ENCODE data around the gene SYNDIG1.

DNA sequence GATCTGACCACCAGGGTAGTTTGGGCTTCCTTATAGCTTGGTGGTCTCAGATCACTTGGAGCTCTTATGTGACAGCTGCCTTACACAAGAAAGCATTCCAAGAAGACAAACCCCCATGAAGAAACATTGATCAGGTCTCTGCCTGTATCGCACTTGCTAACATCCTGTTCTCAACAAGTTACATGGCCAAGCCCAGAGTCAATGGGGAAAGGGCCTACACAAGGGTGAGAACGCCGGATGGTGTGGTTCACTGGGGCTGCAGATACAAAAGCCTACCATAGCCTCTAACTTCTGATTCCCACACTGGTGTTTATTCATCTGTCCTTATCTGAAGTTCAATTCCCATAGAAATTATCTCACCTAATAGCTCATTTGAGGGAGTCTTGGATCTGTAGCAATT lies 235.5 kb downstream of the SYNDIG1 start:
- TF ChIP-seq, protein P1, sequence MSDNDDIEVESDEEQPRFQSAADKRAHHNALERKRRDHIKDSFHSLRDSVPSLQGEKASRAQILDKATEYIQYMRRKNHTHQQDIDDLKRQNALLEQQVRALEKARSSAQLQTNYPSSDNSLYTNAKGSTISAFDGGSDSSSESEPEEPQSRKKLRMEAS (IDR thresholded peaks at IDR 0.05) = no peak
- no peak for TF ChIP-seq EHMT2 (IDR thresholded peaks at IDR 0.05; ENCODE audit: low read depth)
- no peak for TF ChIP-seq EP300 (IDR thresholded peaks at IDR 0.05)
- no peak for TF ChIP-seq HES2 (IDR thresholded peaks at IDR 0.05)
- no peak for TF ChIP-seq NR3C1 (IDR thresholded peaks at IDR 0.05)
- TF ChIP-seq, protein P2, sequence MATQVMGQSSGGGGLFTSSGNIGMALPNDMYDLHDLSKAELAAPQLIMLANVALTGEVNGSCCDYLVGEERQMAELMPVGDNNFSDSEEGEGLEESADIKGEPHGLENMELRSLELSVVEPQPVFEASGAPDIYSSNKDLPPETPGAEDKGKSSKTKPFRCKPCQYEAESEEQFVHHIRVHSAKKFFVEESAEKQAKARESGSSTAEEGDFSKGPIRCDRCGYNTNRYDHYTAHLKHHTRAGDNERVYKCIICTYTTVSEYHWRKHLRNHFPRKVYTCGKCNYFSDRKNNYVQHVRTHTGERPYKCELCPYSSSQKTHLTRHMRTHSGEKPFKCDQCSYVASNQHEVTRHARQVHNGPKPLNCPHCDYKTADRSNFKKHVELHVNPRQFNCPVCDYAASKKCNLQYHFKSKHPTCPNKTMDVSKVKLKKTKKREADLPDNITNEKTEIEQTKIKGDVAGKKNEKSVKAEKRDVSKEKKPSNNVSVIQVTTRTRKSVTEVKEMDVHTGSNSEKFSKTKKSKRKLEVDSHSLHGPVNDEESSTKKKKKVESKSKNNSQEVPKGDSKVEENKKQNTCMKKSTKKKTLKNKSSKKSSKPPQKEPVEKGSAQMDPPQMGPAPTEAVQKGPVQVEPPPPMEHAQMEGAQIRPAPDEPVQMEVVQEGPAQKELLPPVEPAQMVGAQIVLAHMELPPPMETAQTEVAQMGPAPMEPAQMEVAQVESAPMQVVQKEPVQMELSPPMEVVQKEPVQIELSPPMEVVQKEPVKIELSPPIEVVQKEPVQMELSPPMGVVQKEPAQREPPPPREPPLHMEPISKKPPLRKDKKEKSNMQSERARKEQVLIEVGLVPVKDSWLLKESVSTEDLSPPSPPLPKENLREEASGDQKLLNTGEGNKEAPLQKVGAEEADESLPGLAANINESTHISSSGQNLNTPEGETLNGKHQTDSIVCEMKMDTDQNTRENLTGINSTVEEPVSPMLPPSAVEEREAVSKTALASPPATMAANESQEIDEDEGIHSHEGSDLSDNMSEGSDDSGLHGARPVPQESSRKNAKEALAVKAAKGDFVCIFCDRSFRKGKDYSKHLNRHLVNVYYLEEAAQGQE (IDR thresholded peaks at IDR 0.05) = no peak
- no peak for TF ChIP-seq POLR2A (IDR thresholded peaks at IDR 0.05; ENCODE audit: low read length)
- no peak for TF ChIP-seq ESRRA (IDR thresholded peaks at IDR 0.05; ENCODE audit: borderline replicate concordance, low read length)
